GM12801 (cell line): Measurements from ENCODE around the gene ERICH4.

Experiments used
- TF ChIP-seq, protein P1 (sequence below): IDR thresholded peaks from one replicate; pipeline ENCODE4 v1.5.1; 2011; ENCODE audit warnings: control low read depth; ENCODE audit not compliant: insufficient read length; ENCODE audit errors: extremely low read depth

ERICH4 gene

DNA sequence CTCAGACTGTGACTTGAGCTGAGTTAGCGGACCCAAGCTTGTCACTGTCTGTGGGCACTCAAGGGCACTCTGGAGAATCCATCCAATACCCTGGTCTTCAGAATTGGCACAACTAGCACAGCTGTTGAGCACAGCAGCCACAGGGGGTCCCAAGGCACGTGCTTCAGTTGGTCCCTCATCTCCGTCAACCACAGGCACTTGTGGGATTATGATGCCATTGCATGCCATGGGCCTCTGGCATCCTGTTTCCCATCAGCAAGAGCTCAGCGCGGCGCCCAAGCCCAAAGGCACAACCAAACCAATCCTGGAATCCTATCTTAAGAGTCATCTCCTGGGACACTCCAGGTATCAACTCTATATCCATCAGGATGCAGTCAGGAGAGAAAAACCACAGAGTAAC, 12.0 kb upstream of the ERICH4 start:
- TF ChIP-seq, protein P1, sequence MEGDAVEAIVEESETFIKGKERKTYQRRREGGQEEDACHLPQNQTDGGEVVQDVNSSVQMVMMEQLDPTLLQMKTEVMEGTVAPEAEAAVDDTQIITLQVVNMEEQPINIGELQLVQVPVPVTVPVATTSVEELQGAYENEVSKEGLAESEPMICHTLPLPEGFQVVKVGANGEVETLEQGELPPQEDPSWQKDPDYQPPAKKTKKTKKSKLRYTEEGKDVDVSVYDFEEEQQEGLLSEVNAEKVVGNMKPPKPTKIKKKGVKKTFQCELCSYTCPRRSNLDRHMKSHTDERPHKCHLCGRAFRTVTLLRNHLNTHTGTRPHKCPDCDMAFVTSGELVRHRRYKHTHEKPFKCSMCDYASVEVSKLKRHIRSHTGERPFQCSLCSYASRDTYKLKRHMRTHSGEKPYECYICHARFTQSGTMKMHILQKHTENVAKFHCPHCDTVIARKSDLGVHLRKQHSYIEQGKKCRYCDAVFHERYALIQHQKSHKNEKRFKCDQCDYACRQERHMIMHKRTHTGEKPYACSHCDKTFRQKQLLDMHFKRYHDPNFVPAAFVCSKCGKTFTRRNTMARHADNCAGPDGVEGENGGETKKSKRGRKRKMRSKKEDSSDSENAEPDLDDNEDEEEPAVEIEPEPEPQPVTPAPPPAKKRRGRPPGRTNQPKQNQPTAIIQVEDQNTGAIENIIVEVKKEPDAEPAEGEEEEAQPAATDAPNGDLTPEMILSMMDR, result no peak

DNA sequence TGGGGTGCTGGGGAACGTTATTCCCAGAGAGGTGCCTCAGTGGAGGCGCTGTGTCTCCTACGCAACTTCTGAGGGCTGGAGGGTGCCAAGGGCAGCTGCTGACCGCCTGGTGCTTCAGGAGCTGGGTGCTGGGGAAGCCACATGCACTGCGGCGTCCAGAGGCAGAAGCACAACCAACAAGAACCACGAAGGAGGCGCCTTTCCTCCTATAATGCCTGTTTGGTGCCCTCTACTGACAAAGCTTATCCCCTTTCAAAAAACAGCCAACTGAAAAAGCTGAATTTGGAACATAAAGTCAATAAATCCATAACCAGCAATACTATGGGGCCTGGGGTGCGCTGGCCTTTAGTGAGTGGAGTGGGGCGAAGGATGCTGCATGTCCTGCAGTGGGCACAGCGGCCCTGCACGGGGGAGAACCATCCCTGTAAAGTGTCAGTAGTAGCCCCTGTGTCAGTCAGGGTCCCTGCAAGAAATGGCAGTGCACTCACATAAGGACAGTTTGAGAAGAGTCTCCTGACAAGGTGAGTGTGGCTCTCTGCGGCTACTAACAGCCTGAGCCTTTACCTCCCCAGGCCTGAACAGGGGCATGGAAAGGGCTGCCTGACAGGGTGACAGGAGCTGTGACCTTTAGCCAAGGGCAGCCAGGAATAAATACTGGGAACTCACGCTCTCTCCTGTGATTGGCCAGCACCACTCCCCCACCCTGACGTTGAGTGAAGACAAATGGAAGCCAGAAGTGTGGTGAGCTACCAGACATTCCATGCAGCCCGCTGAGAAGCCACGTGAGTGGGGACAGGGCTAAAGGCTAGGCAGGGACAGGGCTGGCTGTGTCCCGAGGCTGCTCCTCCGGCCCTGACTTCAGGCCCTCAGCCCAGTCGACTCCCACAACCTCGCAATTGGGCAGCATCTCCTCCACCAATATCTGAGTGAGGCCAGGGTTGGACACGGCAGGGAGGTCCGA, 11.2 kb upstream of the ERICH4 start:
- TF ChIP-seq, protein P1, result no peak

DNA sequence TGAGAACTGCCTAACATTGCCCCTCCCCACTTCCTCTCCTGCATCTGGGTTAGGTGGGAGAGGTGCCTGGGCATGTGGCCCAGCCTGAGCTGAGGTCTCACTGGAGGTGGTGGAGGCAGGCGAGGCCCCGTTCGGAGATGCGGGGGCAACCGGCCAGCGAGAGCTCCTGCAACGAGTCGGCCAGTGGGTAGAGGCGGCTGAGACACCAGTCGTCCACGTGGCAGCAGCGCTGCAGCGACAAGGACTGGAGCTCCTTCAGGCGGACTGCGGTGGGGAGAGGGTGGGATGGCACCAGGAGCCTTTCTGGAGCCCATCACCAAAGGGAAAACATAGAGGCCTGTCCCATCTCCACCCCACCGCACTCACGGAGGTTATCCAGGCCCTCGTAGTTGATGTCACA, 9.8 kb upstream of the ERICH4 start:
- TF ChIP-seq, protein P1, result no peak

DNA sequence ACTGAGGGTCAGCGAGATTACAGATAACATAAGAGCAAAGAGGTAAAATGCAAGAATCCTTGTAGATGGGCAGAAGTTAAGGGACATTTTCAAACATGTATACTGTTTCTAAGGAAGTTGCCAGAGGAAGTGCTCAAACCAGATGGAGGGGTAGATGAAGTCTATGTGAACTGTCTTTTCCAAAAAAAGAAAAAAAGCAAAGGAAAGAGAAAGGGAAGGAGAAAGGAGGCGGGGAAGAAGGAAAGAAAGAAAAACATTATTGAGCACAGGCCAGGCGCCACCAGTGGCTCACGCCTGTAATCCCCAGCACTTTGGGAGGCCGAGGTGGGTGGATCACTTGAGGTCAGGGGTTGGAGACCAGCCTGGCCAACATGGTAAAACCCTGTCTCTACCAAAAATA, 8.5 kb upstream of the ERICH4 start:
- TF ChIP-seq, protein P1, result no peak

DNA sequence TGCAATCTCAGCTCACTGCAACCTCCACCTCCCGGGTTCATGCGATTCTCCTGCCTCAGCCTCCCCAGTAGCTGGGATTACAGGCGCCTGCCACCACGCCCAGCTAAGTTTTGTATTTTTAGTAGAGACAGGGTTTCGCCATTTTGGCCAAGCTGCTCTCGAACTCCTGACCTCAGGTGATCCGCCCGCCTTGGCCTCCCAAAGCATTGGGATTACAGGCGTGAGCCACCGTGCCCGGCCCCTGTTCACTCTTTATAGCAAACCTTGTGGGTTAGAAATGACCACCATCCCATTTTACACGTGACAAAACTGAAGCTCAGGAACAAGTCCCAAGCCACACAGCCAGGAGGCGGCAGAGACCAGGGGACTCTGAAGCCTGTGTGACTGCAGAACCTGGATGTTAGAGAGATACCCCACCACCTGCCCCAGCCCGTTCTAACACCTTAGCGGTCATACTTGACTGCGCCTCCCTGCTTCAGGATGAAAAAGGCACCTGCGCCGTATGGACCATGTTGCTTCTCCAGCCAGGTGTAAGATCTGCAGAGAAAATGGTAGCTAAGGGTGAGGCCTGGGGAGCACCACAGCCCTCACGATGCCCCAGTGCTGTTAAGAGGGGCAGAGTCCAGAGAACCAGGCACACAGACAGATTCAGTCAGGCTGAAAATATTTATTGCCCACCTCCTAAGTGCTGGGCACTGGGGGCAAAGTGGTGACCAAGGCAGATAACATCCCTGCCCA, 6.9 kb upstream of the ERICH4 start:
- TF ChIP-seq, protein P1, result no peak

DNA sequence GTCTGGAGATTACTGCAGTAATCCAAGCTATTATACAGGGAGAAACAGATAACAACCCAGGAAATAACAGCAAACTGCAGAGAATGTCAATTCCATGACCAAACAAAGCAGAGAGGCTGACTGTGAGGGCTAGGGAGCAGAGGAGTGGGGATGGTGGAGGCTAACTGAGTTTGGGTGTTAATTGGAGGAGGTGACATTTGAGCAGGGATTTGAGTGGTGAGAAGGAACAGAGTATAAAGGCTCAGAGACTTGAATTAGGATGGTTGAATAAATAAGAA, 6.3 kb upstream of the ERICH4 start:
- TF ChIP-seq, protein P1, result no peak

DNA sequence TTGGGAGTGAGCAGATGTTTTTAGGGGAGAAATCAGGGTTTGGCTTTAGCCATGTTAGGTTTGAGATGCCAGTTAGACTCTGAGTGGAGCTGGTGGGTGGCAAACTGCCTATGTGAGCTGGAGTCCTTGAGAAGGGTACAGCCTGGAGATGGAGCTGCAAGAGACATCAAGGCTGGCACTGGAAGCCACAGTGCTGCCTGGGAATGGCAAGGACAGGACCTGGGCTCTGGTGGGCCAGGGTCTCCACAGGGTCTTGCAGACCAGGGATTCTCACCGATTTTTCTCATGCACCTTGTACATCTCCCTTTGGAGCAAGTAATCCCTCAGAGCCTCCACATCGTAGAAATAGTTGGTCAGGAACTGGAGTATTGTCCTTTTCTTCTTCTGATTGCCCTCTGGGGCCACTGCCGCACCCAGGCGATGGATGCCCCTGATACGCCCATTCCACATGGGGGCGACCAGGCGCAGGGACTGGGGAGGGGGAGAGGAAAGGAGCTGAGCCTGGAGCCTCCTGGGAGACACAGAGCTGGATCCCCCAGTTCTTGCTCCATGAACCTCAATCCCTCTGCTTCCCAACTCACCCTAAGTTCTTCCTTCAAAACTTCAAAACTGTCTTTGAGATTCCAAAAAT, 4.9 kb upstream of the ERICH4 start:
- TF ChIP-seq, protein P1, result no peak
